ENCODE data around the gene ANGEL2.

ANGEL2 gene

DNA sequence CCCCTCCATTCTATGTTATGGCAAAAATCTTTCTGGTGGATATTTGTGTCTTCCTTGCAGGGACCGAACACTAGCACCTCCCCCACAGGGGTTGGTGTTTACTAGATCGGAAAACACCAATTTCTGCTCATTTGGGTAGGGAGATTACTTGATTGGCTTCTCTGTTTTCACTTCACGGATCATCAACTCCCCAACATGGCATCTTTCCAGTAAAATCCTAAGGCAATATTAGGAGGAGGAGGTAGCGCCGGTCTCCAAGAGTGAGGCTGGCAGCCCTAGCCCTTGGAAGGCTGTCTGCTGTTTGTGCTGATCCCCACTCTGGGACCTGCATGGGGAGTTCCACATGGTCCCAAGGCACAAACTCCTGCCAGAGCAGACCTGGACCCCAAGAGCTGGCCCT, 53.2 kb downstream of the ANGEL2 start:
- DNase-seq (ENCODE audit: low spot score) = no peak
- no peak for TF ChIP-seq CTCF (IDR thresholded peaks at IDR 0.05; ENCODE audit: extremely low read depth, missing control alignments)

GRCh38 chr1:212960932-212961331, 54.7 kb downstream of the ANGEL2 start:
- DNase-seq (ENCODE audit: low spot score) = no peak
- no peak for TF ChIP-seq CTCF (IDR thresholded peaks at IDR 0.05; ENCODE audit: extremely low read depth, missing control alignments)

GRCh38 chr1:212959266-212960220, 56.1 kb downstream of the ANGEL2 start:
- peak; percentile 78 for DNase-seq (ENCODE audit: low spot score)

DNA sequence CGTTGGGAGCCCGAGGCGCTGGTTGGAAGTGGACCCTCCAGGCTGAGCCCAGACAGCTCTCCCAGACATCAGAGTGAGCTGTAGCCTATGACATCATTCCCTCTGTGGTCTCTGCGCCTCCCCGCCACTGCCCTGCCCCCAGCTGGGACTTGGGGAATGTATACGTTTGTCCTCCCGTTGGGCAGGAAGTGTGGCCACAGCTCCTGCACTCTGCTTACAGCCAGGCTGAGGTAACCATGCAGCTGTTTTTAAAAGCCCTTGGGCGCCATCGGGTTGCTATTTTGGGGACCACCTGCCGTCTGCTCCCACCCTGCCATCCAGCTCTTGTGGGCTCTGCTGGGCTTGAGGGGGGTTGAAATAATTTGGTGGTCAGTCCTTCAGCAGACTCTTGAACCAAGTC, 57.5 kb downstream of the ANGEL2 start:
- TF ChIP-seq CTCF (IDR thresholded peaks at IDR 0.05; ENCODE audit: extremely low read depth, missing control alignments) = no peak
- DNase-seq (ENCODE audit: low spot score) = no peak

More at GRCh38 chr1:212959266-212960220, 56.1 kb downstream of the ANGEL2 start:
- no peak for TF ChIP-seq CTCF (IDR thresholded peaks at IDR 0.05; ENCODE audit: extremely low read depth, missing control alignments)

- no peak for TF ChIP-seq CTCF (IDR thresholded peaks at IDR 0.05; ENCODE audit: extremely low read depth, missing control alignments)
These were observed 58.1 kb downstream of the ANGEL2 start for GRCh38 chr1:212957546-212957945.

DNA sequence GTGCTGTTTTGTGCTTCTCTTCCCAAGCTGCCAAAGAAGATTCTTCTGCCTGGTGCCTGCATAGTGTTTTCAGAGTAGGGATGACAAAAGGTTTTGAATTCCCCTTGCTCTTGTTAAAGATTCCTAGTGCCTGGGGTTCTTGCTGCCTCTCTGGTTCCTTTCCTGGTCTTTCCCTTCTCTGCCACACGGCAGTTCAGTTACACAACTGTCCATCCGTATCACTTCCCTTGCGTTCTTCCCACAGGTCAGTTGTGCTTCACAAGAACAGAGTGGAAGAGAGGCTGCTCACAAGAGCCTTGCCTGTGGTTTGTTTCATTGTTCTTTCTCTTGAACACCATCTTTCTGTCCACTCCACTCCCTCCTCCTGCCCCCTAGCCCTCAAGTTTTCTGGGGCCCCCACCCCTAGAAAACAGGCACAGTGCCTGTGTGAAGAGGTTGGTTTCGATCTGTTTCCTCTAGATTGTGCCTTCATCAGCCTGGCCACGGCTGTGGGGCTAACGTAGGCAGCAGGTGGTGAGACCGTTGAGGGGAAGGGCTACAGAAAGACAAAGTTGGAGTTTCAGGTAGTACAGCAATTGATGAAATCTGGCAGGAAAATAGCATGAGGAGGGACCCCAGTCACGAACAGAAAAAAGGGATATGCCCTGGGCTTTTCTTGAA, 59.6 kb downstream of the ANGEL2 start:
- no peak for DNase-seq (ENCODE audit: low spot score)
- TF ChIP-seq CTCF (IDR thresholded peaks at IDR 0.05; ENCODE audit: extremely low read depth, missing control alignments) = no peak

More at GRCh38 chr1:212957546-212957945, 58.1 kb downstream of the ANGEL2 start:
- DNase-seq (ENCODE audit: low spot score) = no peak

- DNase-seq (ENCODE audit: low spot score) = peak; percentile 64
- no peak for TF ChIP-seq CTCF (IDR thresholded peaks at IDR 0.05; ENCODE audit: extremely low read depth, missing control alignments)
These were observed 60.6 kb downstream of the ANGEL2 start for GRCh38 chr1:212955098-212955497.

Measured in GM20000 (cell line).